PFSK-1 (cell line): ENCODE results near the gene NDUFA6.

Experiments used
- POLR2AphosphoS5 ChIP-seq: IDR thresholded peaks from 2 replicates; pipeline ENCODE4 v1.6.1; 2012; ENCODE audit warnings: low read depth, mild to moderate bottlenecking, control low read depth, low read length, moderate library complexity
- TAF1 ChIP-seq: IDR thresholded peaks from 2 replicates; pipeline ENCODE4 v1.6.1; 2012; ENCODE audit warnings: low read length, control low read depth, borderline replicate concordance; ENCODE audit not compliant: insufficient read depth
- TF ChIP-seq, protein P1 (sequence below), 2 experiments: IDR thresholded peaks; 2 replicates each; pipeline versions ENCODE4 v1.6.1 to v1.8.0; 2011 to 2012; ENCODE audit warnings: low read depth in 2 of 2, low read length in 2 of 2, control low read depth in 1 of 2, inconsistent platforms in 1 of 2, mild to moderate bottlenecking in 1 of 2, moderate library complexity in 1 of 2; ENCODE audit not compliant: insufficient read depth in 1 of 2

DNA sequence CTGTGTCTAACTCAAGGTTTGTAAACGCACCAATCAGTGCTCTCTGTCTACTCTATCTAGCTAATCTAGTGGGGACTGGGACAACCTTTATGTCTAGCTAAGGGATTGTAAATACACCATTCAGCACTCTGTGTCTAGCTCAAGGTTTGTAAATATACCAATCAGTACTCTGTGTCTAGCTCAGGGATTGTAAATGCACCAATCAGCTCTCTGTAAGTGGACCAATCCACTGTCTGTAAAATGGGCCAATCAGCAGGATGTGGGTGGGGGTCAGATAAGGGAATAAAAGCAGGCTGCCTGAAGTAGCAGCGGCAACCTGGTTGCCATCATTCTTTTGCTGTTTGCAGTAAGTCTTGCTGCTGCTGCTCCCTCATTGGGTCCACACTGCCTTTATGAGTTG is 48.4 kb upstream of the NDUFA6 start:
- TF ChIP-seq, protein P1, sequence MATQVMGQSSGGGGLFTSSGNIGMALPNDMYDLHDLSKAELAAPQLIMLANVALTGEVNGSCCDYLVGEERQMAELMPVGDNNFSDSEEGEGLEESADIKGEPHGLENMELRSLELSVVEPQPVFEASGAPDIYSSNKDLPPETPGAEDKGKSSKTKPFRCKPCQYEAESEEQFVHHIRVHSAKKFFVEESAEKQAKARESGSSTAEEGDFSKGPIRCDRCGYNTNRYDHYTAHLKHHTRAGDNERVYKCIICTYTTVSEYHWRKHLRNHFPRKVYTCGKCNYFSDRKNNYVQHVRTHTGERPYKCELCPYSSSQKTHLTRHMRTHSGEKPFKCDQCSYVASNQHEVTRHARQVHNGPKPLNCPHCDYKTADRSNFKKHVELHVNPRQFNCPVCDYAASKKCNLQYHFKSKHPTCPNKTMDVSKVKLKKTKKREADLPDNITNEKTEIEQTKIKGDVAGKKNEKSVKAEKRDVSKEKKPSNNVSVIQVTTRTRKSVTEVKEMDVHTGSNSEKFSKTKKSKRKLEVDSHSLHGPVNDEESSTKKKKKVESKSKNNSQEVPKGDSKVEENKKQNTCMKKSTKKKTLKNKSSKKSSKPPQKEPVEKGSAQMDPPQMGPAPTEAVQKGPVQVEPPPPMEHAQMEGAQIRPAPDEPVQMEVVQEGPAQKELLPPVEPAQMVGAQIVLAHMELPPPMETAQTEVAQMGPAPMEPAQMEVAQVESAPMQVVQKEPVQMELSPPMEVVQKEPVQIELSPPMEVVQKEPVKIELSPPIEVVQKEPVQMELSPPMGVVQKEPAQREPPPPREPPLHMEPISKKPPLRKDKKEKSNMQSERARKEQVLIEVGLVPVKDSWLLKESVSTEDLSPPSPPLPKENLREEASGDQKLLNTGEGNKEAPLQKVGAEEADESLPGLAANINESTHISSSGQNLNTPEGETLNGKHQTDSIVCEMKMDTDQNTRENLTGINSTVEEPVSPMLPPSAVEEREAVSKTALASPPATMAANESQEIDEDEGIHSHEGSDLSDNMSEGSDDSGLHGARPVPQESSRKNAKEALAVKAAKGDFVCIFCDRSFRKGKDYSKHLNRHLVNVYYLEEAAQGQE (IDR thresholded peaks at IDR 0.05; ENCODE audit: insufficient read depth in 1 of 2, low read depth in 2 of 2, low read length in 2 of 2), result no peak
- TF ChIP-seq POLR2AphosphoS5 (no peak), TAF1 (no peak)
